Central memory CD4-positive, alpha-beta T cell (primary cell): ENCODE data around the gene CALHM1.
A peak's percentile ranks its signal among the peaks of the same experiment; 100 is the strongest.
"Not testable (repeated sequence)": the region's sequence is repeated elsewhere in the genome, so short reads cannot be mapped to it uniquely, and the experiment has no call there.

Source experiments
- DNase-seq: peaks from one replicate; pipeline ENCODE4 v3.0.0; 2022
- total RNA-seq, 3 experiments: gene quantifications; one replicate each; lab custom pipeline; 2026; lab: John Stamatoyannopoulos, UW

Gene CALHM1, protein sequence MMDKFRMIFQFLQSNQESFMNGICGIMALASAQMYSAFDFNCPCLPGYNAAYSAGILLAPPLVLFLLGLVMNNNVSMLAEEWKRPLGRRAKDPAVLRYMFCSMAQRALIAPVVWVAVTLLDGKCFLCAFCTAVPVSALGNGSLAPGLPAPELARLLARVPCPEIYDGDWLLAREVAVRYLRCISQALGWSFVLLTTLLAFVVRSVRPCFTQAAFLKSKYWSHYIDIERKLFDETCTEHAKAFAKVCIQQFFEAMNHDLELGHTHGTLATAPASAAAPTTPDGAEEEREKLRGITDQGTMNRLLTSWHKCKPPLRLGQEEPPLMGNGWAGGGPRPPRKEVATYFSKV
- 0 reads per million in 3 experiments for total RNA-seq

DNA sequence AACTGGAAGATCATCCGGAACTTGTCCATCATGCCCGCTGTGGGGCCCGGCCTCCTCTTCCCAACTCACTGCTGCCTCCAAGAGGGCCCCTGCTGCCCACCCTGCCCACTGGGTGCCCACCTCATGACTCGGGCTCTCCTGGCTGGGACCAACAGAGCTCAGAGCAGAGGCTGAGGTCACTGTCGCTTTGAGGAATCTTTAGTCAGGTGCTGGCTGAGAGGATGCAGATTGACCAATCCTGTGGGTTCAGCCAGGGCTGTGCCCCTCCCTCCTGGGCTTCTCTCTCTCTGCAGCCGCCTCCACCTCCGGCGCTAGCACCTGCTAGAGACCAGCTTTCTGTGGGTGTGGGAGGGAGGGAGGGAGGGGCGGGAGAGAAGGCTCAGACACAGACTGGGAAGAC lies at the start of gene CALHM1:
Gene CALHM1, minus strand, starts transcription at position 181 of the 400 bp plus-strand sequence. Its CDS starts 149 bp downstream, at position 32.
- DNase-seq: no peak

DNA sequence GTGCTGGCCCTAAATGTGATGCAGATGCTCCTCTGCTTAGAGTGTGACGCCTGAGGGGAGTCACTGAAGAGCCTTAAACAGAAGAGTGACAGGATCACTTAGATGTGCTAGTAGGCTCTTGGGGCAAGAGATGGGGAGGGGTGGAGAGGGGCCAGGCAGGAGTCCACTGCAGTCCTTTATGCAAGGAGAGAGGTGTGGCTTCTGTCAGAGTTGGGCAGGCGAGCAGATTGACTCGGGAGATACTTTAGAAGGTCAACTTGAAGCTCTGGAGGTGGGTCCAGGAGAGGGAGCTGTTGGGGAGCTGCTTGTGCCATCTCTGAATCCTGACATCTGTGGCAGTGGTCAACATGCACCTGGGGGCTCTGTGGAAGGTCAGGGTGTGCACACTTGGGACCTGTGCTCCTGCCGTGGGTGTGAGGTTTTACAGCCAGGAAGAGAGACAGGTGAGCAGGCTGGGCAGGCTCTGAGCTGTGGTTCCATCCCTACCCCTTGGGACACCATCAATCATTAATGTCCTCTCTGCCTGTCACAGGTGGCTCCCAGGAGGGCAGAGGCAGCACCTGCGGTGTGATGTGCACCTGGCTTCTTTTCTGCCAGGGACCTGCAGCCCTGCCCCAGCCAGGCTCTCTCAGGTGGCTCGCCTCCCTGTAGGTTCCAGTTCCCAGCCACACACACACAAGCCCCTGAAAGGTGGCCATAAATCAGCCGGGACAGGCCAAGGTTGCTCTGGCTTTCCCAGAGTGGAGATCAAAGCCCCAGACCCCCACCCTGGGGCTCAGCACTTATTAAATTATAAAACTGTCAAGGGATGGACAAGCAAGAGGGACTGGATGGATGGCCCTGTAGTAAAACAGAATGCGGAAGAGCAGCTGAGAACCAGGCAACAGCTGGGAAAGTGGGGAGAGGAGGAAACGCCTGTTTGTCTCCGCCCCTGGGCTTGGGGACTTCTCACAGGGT lies 48.8 kb upstream of the CALHM1 start:
- no peak for DNase-seq

DNA sequence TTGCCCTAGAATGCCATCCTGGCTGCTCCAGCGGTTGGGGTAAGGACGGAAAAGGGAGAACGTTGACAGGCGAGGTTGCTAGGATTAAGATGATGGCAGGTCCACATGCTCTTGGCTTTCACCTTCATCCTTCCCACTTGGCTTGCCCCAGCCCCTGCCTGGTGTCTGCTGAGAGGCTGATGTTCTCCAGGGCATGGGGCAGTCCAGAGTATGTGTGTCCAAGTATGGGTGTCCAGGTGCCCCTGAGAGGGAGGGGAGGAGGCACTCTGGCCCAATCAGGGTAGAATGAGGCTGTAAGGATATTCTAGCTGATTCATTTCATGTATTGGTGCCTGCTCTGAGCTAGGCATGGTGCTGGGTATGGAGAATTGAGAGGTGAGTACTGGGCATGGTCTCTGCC lies 47.4 kb upstream of the CALHM1 start:
- DNase-seq: no peak

DNA sequence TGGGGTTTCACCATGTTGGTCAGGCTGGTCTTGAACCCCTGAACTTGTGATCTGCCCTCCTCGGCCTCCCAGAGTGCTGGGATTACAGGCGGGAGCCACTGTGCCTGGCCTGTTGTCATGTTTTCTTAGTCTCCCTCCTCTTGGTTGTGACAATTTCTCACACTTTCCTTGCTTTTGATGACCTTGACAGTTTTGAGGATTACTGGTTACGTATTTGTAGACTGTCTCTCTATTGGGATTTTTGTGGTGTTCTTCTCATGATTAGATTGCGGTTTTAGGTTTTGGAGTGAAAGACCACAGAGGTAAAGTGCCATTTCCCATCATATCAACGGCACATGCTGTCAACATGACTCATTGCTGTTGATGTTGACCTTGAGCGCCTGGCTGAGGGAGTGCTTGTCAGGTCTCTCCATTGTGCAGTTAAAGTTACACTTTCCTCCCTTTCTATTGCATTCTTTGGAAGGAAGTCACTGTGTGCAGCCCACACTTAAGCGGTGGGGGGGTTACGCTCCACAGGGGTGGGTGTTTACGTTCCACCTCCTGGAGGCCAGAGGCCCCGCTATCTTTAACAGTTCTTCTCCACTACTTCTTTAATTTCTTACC lies 45.6 kb upstream of the CALHM1 start:
- DNase-seq: peak; percentile 39

DNA sequence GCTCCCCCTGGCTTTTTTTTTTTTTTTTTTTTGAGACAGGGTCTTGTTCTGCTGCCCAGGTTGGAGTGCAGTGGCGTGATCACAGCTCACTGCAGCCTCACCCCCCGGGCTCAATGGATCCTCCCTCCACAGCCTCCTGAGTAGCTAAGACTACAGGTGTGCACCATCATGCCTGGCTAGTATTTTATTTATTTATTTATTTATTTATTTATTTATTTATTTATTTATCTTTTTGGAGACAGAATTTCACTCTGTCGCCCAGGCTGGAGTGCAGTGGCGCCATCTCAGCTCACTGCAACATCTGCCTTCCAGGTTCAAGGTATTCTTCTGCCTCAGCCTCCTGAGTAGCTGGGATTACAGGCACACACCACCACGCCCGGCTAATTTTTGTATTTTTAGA lies 45.1 kb upstream of the CALHM1 start:
- not testable (repeated sequence) for DNase-seq

DNA sequence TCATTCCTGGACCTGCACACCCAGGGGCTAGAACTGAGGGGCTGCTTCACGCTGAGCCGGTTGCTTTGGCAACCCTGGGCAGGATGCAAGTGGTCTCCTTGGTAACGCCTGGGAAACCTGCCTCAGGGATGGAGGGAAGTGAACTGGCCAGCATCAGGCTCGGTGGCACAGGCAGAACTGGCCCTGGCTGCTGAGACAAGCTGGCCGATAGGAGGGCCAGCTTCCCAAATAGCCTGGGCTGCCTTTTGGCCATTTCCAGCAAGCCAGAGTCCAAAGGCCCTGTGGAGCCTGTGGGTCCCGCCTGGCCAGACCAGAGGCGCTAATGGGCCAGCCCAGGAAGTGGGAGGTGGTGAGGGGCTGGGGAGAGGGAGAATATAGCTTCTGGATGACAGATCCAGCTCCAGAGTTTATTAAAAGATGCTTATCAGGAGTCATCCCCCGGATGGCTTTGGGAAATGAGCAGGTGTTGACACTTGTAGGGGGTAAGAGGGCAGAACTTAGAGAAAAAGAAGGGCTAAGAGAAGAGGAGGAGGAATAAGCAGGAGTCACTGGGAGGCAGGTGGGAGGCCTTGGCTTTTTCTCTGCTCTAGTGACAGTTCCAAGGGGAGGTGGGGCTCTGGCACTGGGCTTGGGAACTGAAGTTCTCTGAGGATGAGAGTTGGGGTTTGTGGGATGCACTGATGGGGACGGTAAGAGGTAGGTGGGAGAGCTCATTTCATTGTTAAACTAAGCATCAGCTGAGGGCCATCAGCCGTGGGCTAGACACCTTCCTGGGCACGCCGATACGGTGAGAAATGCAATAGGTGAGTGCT lies 44.4 kb upstream of the CALHM1 start:
- DNase-seq: no peak

DNA sequence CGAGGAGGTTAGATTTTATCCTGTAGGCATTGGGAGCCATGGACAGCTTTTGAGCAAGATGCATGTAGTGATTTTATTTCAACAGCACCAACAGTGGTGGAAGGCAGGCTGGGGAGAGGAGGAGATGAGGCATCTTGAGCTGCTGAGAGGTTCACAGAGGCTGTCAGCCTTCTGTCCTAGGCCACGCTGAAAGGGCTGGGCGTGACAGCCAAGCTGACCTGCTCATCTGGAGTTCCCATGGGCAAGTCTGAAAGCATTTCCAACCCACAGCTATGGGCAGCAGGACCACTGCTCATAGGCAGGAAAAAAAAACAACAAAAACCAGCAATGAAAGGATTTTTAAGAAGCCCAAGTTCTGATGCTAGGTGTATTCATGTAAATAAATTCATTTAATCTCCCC lies 42.5 kb upstream of the CALHM1 start:
- DNase-seq: no peak

DNA sequence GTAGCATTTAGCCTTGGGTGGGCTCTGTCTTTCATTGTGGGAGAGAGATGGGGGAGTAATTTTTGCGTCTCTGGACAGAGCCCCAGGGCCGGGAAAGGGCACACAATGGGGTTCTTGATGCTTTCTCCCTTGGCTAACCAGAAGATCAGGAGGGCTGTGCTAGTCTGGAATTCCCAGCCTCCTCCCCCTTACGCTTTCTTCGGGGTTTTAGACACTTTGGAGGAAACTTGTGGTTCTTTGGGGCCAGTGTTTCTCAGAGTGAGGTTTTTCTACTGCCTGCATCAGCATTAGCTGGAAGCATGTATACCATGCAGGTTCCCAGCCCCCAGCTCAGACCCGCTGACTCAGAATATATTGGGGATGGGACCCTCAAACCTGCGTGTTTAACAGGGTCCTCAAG lies 41.8 kb upstream of the CALHM1 start:
- no peak for DNase-seq

DNA sequence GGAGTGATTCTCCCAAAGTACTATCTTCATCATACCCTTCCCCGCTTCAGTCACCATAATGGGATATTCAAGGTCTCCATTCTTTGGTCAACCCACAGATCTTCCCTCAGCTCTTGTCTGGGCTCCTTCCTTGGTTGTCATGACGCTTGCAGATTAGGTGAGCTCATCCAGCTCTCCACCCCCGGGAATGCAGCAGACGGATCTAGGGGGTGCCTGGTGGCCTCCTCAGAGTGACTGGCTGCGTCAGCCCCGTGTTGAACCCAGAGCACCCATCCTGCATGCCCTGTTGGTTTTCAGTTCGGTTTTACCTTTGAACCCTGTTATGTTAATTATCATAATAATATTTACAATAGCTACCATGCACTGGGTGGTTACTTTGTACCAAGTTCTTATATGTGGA lies 41.2 kb upstream of the CALHM1 start:
- no peak for DNase-seq

DNA sequence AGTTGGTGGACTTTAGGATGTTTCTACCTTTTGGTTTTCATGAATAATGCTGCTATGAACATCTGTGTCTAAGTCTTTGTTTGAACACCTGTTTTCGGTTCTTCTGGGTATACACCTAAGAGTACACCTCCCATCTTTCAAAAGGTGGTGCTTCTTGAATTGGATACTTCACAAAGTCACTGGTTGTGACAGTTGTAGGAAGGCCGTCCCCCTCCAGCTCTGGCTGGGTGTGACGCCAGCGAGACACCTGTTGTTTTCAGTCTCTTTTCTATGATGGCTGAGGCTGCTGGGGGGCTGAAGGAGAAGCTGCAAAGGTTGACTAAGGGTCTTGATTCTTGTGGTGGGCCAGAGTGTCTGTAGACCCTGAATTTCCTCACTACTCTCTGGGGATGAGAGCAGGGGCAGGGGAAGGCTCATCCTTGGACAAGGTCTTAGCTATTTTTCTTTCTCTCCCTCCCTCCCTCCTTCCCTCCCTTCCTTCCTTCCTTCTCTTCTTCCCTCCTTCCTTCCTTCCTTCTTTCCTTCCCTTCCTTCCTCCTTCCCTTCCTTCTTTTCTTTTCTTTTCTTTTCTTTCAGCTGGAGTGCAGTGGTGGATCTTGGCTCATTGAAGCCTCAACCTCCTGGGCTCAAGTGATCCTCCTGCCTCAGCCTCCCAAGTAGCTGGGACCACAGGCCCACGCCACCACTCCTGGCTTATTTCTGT lies 40.4 kb upstream of the CALHM1 start:
- no peak for DNase-seq

DNA sequence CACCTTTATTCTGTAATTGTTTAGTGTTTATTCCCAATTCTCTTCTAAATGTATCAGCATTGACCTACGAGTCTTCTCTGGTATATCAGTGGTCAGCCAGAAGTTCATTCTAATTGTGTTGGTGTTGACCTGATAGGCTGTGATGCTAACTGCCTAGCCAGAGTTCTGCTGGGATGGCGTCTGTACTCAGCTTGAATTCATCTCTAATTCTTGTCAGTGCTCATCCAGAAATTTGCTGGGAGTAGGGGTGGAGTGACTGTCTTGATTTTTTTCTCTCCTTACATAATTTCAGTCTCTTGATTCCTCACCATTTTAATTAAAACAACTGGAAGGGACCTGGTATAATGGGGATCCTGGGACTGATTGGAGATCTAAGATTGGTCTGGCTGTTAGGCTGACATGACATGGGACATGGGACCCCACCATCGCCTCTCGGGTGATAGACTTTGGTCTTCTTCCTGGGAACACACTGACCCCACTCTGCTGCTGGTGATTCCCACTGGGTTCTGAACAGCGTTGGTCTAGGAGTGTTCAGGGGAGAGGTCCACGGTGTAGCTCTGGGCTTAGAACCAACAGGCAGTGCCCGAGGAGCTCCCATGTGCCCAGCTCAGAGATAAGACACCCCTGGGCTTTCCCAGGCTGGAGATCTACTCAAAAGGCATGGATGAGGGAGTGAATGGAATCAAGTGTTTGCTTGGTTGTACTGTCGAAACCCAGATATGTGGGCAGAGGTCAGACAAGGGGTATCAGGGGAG lies 38.6 kb upstream of the CALHM1 start:
- DNase-seq: no peak

DNA sequence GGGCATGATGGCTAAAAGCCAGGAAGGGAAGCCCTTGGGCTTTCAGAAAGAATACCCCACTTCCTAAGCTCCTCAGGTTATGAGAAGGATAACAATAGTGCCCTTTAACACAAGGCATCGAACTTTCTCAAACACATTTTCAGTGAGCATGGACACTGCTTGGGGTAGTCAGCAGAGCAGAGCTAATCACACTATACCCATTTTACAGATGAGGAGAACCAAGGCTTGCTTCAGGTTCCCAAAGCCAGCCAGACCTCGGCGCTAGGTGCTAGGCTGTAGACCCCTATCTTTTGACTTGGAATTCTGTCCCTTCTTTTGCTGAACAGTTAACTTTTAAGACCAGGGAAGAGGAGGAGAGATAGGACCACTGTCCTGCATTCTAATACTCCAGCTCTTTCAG lies 36.6 kb upstream of the CALHM1 start:
- no peak for DNase-seq

DNA sequence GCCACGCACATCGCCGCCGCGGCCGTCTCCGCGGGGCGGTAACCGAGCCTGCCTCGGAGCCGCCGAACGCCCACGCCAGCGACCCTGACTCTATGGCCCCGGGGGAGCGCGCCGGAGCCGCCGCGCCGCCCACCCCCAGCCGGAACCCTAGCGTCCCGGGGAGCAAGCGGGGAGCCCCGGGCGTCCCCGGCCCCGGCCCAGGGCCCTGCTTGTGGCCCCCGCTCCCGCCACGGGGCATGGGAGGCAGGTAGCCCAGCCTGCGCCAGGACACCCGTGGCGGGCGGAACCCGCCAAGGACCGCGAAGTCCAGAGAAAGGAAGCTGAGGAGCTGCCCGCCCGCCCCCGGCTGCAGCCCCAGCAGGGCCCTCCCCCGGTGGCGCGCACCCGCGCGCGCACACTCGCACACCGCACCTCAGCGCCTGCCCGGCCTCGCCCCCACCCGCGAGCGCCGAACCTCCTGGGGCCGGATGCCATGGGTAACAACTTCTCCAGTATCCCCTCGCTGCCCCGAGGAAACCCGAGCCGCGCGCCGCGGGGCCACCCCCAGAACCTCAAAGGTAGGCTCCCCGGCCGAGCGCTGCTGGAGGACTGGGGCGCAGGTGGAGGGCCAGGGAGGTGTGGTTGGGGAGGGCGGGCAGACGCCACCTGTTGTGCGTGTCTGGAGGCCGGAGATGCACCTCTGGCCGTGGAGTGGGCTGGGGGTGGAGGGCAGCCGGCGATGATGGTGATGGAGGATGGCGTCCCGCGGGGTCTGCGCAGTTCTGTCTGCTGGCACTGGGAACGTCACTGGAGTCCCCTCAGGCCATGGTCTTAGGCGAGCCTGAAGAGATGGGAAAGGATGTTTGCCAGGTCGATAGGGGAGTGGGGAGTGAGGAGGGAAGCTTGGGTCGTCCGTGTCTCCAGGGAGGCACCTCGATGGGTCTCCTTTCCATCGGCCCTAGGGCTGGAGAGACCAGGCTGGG lies 35.5 kb upstream of the CALHM1 start:
- no peak for DNase-seq

DNA sequence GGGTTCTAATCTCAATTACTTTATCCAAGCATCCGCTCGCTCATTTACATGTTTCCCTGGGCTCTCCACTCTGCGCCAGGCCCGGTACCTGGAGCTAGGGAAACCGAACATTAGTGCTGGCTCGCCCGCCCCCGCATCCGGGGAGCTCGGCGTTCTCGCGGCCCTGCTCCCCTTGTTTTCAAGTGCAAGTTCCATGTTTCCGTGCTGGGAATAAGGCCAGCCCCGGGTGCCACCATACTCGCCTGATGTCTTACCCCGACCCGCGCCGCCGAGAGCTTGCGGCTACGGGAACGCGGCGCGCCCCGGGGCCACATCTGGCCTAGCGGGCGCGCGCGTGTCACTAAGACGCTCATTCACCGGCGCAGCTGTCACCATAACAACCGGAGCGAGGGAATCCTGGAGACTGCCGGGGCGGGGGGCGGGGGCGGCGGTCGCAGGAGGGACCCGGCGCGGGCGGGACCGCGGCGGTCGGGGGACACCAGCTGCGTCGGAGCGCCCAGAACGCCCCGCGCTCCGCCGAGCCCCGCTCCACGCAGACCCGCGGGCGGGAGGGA lies 34.7 kb upstream of the CALHM1 start, which contains the start of gene NEURL1:
Gene NEURL1, plus strand, starts transcription at position 344 of the 554 bp plus-strand sequence. CDS start 683 bp downstream, outside the sequence.
- no peak for DNase-seq

DNA sequence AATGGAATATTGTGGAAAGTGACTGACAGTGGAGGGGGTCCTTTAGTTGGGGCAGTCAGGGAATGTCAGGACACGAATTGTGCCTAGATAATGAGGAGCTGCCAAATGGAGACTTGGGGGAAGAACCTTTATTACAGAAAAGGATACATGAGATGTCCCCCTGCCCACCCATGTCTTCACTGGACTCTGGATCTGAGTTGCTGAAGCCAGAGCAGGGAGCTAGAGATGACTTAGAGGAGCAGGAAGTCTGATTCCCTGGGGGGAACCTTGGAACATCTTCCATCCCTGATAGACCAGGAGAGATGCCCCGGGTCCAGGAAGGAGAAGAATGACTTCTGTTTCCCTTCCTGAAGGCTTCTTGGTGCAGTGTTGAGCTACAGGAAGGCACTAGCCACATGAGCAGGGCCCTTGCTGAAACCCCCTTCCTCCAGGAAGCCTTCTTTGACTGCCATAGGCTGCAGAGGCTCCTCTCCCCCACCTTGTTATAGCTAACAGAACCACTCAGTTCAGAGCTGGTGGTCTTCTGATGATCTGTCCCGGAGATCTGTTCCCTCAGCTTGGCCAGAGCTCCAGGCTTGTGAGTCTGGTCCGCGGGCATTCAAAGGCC lies 34.1 kb upstream of the CALHM1 start:
- no peak for DNase-seq

DNA sequence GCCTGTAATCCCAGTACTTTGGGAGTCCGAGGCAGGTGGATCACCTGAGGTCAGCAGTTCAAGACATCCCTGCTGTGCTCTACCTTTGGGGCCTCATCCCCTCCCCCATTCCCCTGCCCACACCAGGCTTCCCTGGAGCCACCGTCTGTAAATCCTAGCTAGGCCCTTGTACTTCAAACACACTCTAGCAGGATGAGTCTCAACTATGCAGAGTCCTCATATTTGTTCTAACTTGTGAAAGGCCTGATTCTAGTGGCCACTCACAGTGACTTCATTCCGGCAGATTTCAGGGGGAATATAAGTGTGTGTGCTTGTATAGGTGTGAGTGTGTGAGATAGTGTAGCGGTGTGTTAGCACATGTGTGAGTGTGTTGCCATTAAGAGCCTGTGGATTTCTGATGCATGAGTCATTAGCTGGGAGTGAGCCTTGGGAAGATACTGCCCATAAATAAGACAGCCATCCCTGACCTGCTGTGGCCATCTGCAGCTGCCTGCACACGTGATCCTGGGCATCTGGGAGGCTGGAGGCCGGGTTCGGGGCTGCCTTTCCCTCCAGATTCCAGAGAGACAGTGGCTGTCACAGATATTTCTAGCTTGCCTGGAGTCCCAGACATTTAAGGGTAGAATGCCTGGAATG lies 33.1 kb upstream of the CALHM1 start:
- DNase-seq: no peak

DNA sequence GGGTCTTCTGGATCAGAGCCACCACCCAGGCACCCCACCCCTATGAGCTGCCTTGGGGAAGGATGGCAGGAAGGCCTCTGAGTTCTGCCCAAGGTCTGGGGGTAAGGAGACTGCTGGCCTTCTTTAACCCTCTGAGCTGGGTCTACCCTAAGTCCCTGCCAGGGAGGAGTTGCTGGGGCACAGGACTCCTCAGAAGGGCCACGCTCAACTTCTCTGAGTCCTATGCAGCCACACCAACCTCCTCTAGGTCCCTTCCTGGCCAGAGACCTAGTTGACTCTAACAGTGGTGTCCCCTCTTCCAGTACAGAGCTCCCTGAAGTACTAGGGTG lies 32.2 kb upstream of the CALHM1 start:
- DNase-seq: no peak

DNA sequence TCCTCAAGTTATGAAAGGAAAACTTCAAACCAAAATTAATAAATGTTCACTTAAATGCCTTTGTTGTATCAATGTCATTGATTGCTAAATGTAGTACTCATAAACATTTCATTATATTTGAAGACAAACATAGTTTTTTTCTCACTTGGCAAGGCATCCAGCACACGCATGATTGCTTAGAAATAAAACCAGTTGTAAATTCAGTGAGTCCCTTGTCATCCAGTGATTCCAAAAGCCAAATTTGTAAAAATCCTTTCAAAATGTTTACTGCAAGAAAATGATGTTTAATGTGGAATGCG lies 28.7 kb upstream of the CALHM1 start:
- no peak for DNase-seq
